ENCODE data around the gene GUCY1A2. TPM values are rescaled to one million over a fixed set of nuclear protein-coding genes. Genes with fewer than 3 reads are reported as not detected.

GUCY1A2 gene
- total RNA-seq, 4 donors from 2014 or later, result 0.37 to 2.0 (median 0.67) TPM

DNA sequence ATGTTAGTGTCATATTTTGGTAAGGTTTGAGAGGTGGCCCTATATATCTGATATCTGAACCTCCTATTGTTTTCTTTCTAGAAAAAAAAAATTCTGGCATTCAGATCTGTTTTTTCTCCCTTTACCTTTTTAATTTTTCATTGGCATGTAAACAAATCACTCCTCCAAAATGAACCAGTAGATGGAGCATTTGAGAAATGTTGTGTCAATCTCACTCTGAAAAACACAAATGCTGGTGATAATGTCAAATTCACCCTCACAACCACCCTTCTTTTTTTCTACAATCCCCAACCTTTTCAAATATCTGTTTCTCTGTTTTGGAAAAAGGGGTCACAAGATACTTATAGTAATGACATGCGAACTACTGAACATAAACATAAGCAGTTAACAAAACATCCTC lies 9.1 kb downstream of the GUCY1A2 start:
- Histone ChIP-seq H3K9me3 (no peaks in the 10 kb centered on the region), H3K4me1 (no peaks in the 10 kb centered on the region), H3K36me3 (no peaks in the 10 kb centered on the region), H3K27me3 (no peaks in the 10 kb centered on the region), H3K27ac (no peak overlapping the region), H3K4me3 (no peak overlapping the region)
- DNase-seq, result no peak
- TF ChIP-seq POLR2A (IDR thresholded peaks at IDR 0.05) (no peak), EP300 (IDR thresholded peaks at IDR 0.05; ENCODE audit: low read depth) (no peak)
- intact Hi-C loops (cut with DNase I; ENCODE audit: low total_unique reads), result no loop called here
- WGBS, 2 donors (ENCODE audit: low coverage in 1 of 2), result 72 to 73% methylated on average over 1 of the region's 1 CpG
- in situ Hi-C loops (cut with MboI; ENCODE audit: low pct_ligation_motif_present in 1 of 4, low pct_unique_long_range_greater_than_20kb in 1 of 4, low sequenced_read_pairs in 3 of 4), result no loop called here

DNA sequence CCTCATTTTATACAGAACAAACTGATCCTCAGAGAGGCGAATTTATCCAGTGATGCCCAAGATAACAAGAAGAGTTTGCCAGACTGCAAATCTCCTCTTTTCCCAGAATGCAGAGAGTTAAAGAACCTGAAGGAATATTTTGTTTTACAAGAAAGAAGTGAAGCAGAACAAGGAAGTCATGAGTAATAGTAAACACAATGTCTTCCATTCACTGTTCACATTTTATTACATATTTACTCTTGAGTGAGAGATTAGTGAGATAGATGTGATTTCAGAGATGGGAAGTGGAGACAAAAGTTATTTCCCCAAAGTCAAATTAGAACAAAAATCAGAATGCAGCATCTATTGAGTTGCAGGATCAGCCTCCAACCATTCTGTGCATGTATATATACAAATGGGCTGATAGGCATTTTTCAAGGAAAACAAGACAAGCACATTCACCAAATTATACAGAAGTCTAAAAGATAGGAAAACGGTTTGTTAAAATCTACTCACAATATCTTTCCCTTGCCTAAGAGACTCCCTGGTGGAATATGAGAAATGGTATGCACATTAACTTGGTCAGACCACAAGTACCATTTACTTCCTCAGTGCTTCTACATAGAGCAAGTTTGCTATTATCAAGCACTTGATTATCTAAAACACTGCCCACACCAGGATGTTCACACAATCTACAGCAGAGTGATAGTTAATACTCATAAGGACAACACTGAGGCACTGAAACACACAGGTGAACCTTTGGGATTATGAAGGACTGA lies 12.0 kb downstream of the GUCY1A2 start:
- Histone ChIP-seq H3K4me3 (no peak overlapping the region), H3K27me3 (no peaks in the 10 kb centered on the region), H3K9me3 (no peaks in the 10 kb centered on the region), H3K36me3 (no peaks in the 10 kb centered on the region), H3K4me1 (no peaks in the 10 kb centered on the region), H3K27ac (no peak overlapping the region)
- TF ChIP-seq CTCF (IDR thresholded peaks at IDR 0.05) (no peak), EP300 (IDR thresholded peaks at IDR 0.05; ENCODE audit: low read depth) (no peak)
- no peak for DNase-seq
- in situ Hi-C loops (cut with MboI; ENCODE audit: low pct_ligation_motif_present in 1 of 4, low pct_unique_long_range_greater_than_20kb in 1 of 4, low sequenced_read_pairs in 3 of 4) (no loop called here), intact Hi-C loops (cut with DNase I; ENCODE audit: low total_unique reads) (no loop called here)
- WGBS, 2 donors (ENCODE audit: low coverage in 1 of 2), result 31 to 45% methylated on average over 2 of the region's 2 CpGs

- in situ Hi-C loops (cut with MboI; ENCODE audit: low pct_ligation_motif_present in 1 of 4, low pct_unique_long_range_greater_than_20kb in 1 of 4, low sequenced_read_pairs in 3 of 4) (no loop called here), intact Hi-C loops (cut with DNase I; ENCODE audit: low total_unique reads) (no loop called here)
- H3K9me3 ChIP-seq, result no peaks in the 10 kb centered on the region
- no peaks in the 10 kb centered on the region for H3K36me3 ChIP-seq
- H3K27ac ChIP-seq, result no peak overlapping the region
- no peak for DNase-seq
- no peak for TF ChIP-seq EP300 (IDR thresholded peaks at IDR 0.05; ENCODE audit: low read depth)
- TF ChIP-seq CTCF (IDR thresholded peaks at IDR 0.05), result no peak
- no peak for TF ChIP-seq POLR2A (IDR thresholded peaks at IDR 0.05)
- TF ChIP-seq POLR2AphosphoS5 (IDR thresholded peaks at IDR 0.05), result no peak
- H3K27me3 ChIP-seq, result no peaks in the 10 kb centered on the region
- H3K4me1 ChIP-seq, result no peaks in the 10 kb centered on the region
- H3K4me3 ChIP-seq, result no peak overlapping the region
- WGBS, 2 donors (ENCODE audit: low coverage in 1 of 2), result 88 to 90% methylated on average over 1 of the region's 1 CpG
Observed at GRCh38 chr11:106999196-106999595, 19.1 kb downstream of the GUCY1A2 start.

DNA sequence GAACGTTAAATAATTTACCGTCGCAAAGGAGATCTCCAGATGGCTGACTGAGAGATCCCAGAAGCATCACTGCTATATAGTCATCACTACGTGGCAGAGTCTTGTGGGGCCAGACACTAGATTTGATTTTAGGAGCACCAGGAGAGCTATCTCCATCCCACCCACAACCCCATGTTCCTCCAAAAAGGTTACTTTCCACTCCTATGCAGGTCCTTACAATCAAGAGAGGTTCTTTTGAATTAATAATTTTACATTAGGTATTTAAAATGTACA lies 19.4 kb downstream of the GUCY1A2 start:
- no peak overlapping the region for H3K4me3 ChIP-seq
- intact Hi-C loops (cut with DNase I; ENCODE audit: low total_unique reads) (no loop called here), in situ Hi-C loops (cut with MboI; ENCODE audit: low pct_ligation_motif_present in 1 of 4, low pct_unique_long_range_greater_than_20kb in 1 of 4, low sequenced_read_pairs in 3 of 4) (no loop called here)
- no peak overlapping the region for H3K27ac ChIP-seq
- TF ChIP-seq EP300 (IDR thresholded peaks at IDR 0.05; ENCODE audit: low read depth), result no peak
- no peak for TF ChIP-seq POLR2AphosphoS5 (IDR thresholded peaks at IDR 0.05)
- TF ChIP-seq POLR2A (IDR thresholded peaks at IDR 0.05), result no peak
- TF ChIP-seq CTCF (IDR thresholded peaks at IDR 0.05), result no peak
- 63 to 67% methylated on average over 4 of the region's 4 CpGs for WGBS, 2 donors (ENCODE audit: low coverage in 1 of 2)
- no peaks in the 10 kb centered on the region for H3K36me3 ChIP-seq
- DNase-seq, result no peak
- H3K9me3 ChIP-seq, result no peaks in the 10 kb centered on the region
- H3K27me3 ChIP-seq, result no peaks in the 10 kb centered on the region
- no peaks in the 10 kb centered on the region for H3K4me1 ChIP-seq

All from transverse colon (tissue), 4 donors.